Measurements from ENCODE around the gene UBA52.
"Not testable (repeated sequence)": the region's sequence is repeated elsewhere in the genome, so short reads cannot be mapped to it uniquely, and the experiment has no call there.

UBA52 gene

GRCh38 chr19:18599485-18599884, 27.8 kb downstream of the UBA52 start:
- H3K4me3 ChIP-seq (replicated peaks in 1 of 2; ENCODE audit: low read depth in 2 of 2, low read length in 2 of 2): no peak overlapping the region
- no peak for DNase-seq (ENCODE audit: low read depth in 2 of 2)
- no peak for TF ChIP-seq CTCF (IDR thresholded peaks at IDR 0.05; ENCODE audit: low read depth, low read length)

GRCh38 chr19:18600692-18601397, 29.2 kb downstream of the UBA52 start:
- DNase-seq (ENCODE audit: low read depth in 2 of 2); H3K4me3 ChIP-seq (replicated peaks in 1 of 2; ENCODE audit: low read depth in 2 of 2, low read length in 2 of 2): not testable (repeated sequence)

GRCh38 chr19:18601875-18602274, 30.2 kb downstream of the UBA52 start:
- TF ChIP-seq CTCF (IDR thresholded peaks at IDR 0.05; ENCODE audit: low read depth, low read length): no peak
- H3K4me3 ChIP-seq (replicated peaks in 1 of 2; ENCODE audit: low read depth in 2 of 2, low read length in 2 of 2): no peak overlapping the region
- no peak for DNase-seq (ENCODE audit: low read depth in 2 of 2)

GRCh38 chr19:18603255-18603957, 31.7 kb downstream of the UBA52 start:
- peak; percentile 48 for TF ChIP-seq CTCF (IDR thresholded peaks at IDR 0.05; ENCODE audit: low read depth, low read length)
- peak; percentile 29 to 34 for DNase-seq (ENCODE audit: low read depth in 2 of 2)
- H3K4me3 ChIP-seq (replicated peaks in 1 of 2; ENCODE audit: low read depth in 2 of 2, low read length in 2 of 2): peak overlapping the region in 1 of 2 donors; percentile 5

- TF ChIP-seq CTCF (IDR thresholded peaks at IDR 0.05; ENCODE audit: low read depth, low read length): no peak
- no peak overlapping the region for H3K4me3 ChIP-seq (replicated peaks in 1 of 2; ENCODE audit: low read depth in 2 of 2, low read length in 2 of 2)
- no peak for DNase-seq (ENCODE audit: low read depth in 2 of 2)
These were observed 32.5 kb downstream of the UBA52 start for GRCh38 chr19:18603958-18604819.

- no peak overlapping the region for H3K4me3 ChIP-seq (replicated peaks in 1 of 2; ENCODE audit: low read depth in 2 of 2, low read length in 2 of 2)
- no peak for TF ChIP-seq CTCF (IDR thresholded peaks at IDR 0.05; ENCODE audit: low read depth, low read length)
- no peak for DNase-seq (ENCODE audit: low read depth in 2 of 2)
These were observed 33.1 kb downstream of the UBA52 start for GRCh38 chr19:18604820-18605159.

GRCh38 chr19:18605196-18605545, 33.5 kb downstream of the UBA52 start:
- no peak for TF ChIP-seq CTCF (IDR thresholded peaks at IDR 0.05; ENCODE audit: low read depth, low read length)
- DNase-seq (ENCODE audit: low read depth in 2 of 2): no peak
- peak overlapping the region in 1 of 2 donors; percentile 22 for H3K4me3 ChIP-seq (replicated peaks in 1 of 2; ENCODE audit: low read depth in 2 of 2, low read length in 2 of 2)
